MM.1S (cell line): ENCODE measurements around the gene ATP2B2.

Experiments used
- DNase-seq: peaks from one replicate; pipeline ENCODE4 v3.0.0-alpha.2; 2015
- H2AFZ ChIP-seq: fragments of 300-600 bp; sonication (generic); 2 replicates; pipeline ENCODE4 v1.6.0; 2016; ENCODE audit warnings: antibody characterized with exemption, low read length
- H3F3A ChIP-seq: fragments of 300-600 bp; sonication (generic); 2 replicates; pipeline ENCODE4 v1.6.1; 2016; ENCODE audit warnings: mild to moderate bottlenecking, antibody characterized with exemption, low read length, moderate library complexity, mixed read lengths; ENCODE audit not compliant: insufficient read depth
- H3K27ac ChIP-seq: fragments of 300-600 bp; sonication (generic); 2 replicates; pipeline ENCODE4 v1.5.1; 2016; ENCODE audit warnings: mild to moderate bottlenecking, low read length
- H3K27me3 ChIP-seq: fragments of 300-600 bp; sonication (generic); replicated peaks from 2 replicates; pipeline ENCODE4 v1.6.0; 2016; ENCODE audit warnings: low read length; ENCODE audit not compliant: insufficient read depth
- H3K36me3 ChIP-seq: fragments of 300-600 bp; sonication (generic); replicated peaks from 2 replicates; pipeline ENCODE4 v1.6.1; 2016; ENCODE audit warnings: mild to moderate bottlenecking, low read length, mixed read lengths; ENCODE audit not compliant: insufficient read depth
- H3K4me1 ChIP-seq: fragments of 300-600 bp; sonication (generic); 2 replicates; pipeline ENCODE4 v1.6.1; 2016; ENCODE audit warnings: low read length, mixed read lengths
- H3K4me2 ChIP-seq: fragments of 300-600 bp; sonication (generic); 2 replicates; pipeline ENCODE4 v1.6.0; 2016; ENCODE audit warnings: low read depth, low read length
- H3K4me3 ChIP-seq: fragments of 300-600 bp; sonication (generic); 2 replicates; pipeline ENCODE4 v1.5.1; 2016; ENCODE audit warnings: low read length, mixed read lengths
- H3K79me2 ChIP-seq: fragments of 300-600 bp; sonication (generic); 2 replicates; pipeline ENCODE4 v1.6.1; 2016; ENCODE audit warnings: mixed run types, low read length, mixed read lengths
- H3K9ac ChIP-seq: fragments of 300-600 bp; sonication (generic); 2 replicates; pipeline ENCODE4 v1.6.1; 2016; ENCODE audit warnings: low read length, mixed read lengths
- H3K9me2 ChIP-seq: fragments of 300-600 bp; sonication (generic); replicated peaks from 2 replicates; pipeline ENCODE4 v1.6.1; 2016; ENCODE audit warnings: mild to moderate bottlenecking, low read length, mixed read lengths; ENCODE audit not compliant: insufficient read depth
- H3K9me3 ChIP-seq: fragments of 300-600 bp; sonication (generic); replicated peaks from 2 replicates; pipeline ENCODE4 v1.6.1; 2016; ENCODE audit warnings: mild to moderate bottlenecking, low read length, mixed read lengths; ENCODE audit not compliant: insufficient read depth
- H4K20me1 ChIP-seq: fragments of 300-600 bp; sonication (generic); 2 replicates; pipeline ENCODE4 v1.6.1; 2016; ENCODE audit warnings: mild to moderate bottlenecking, low read length, moderate library complexity, mixed read lengths; ENCODE audit not compliant: insufficient read depth
- CTCF ChIP-seq: fragments of 300-600 bp; sonication (generic); IDR thresholded peaks from 2 replicates; pipeline ENCODE4 v1.5.1; 2016; ENCODE audit warnings: antibody characterized with exemption, low read length, mixed read lengths
- EZH2 ChIP-seq: fragments of 300-600 bp; sonication (generic); optimal IDR thresholded peaks from 2 replicates; pipeline ENCODE3; 2017; ENCODE audit warnings: low read depth, mild to moderate bottlenecking, antibody characterized with exemption, low read length, mixed read lengths
- EZH2phosphoT487 ChIP-seq: fragments of 300-600 bp; sonication (generic); IDR thresholded peaks from 2 replicates; pipeline ENCODE4 v1.6.1; 2018; ENCODE audit warnings: antibody characterized with exemption, low read length

ATP2B2 gene

GRCh38 chr3:10353160-10353559 is 152.2 kb downstream of the ATP2B2 start:
- no peaks in the 10 kb centered on the region for H3K4me1 ChIP-seq
- no peaks in the 10 kb centered on the region for H3K9me2 ChIP-seq
- H3K4me3 ChIP-seq, result no peak overlapping the region
- no peaks in the 10 kb centered on the region for H4K20me1 ChIP-seq
- no peaks in the 10 kb centered on the region for H3K9me3 ChIP-seq
- H3K27me3 ChIP-seq, result no peaks in the 10 kb centered on the region
- no peak for DNase-seq
- no peak for TF ChIP-seq EZH2phosphoT487
- no peak for TF ChIP-seq EZH2
- TF ChIP-seq CTCF, result no peak; the same call in 1 of the 2 replicates
- no peak overlapping the region for H3K9ac ChIP-seq
- H3K27ac ChIP-seq, result no peak overlapping the region
- no peak overlapping the region for H2AFZ ChIP-seq
- no peak overlapping the region for H3K4me2 ChIP-seq
- H3K36me3 ChIP-seq, result no peaks in the 10 kb centered on the region
- no peaks in the 10 kb centered on the region for H3K79me2 ChIP-seq
- H3F3A ChIP-seq, result no peaks in the 10 kb centered on the region

DNA sequence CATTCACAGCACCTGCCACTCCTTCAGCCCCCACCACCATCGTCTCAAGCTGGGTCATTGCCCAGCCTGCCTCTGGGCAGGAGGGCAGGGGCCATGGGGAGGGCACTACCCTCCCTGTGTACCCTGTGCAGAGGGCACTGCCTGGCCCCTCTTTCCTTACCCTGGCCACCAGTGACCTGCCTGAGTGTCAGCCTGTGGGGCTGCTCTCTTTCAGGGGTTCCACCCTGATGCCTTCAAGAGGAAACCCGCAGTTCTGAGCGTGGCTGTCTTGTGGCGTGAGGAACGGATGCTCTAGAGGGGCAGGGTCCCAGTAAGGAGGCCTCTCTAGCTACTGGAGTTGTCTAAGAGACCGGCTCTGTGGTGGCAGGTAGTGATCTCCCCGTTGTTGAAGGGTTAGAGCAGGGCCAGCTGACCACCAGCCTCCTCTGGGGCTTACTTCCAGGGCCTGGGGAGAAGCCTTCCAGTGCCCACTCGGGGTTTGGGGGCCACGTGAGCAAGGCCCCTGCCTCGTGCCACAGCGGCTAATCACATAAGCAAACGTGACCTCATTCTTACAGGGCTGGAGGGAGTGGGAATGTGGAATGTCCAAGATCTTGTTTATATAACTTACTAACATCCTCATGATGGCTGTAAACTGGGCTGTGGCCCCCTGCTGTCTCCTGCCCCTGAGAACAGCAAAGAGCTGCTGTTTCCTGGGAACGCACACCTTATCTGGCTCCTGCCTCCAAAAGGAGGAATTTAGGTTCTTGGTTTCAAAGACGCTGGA is 153.1 kb downstream of the ATP2B2 start:
- no peaks in the 10 kb centered on the region for H3K9me2 ChIP-seq
- no peak for DNase-seq
- no peaks in the 10 kb centered on the region for H3K4me1 ChIP-seq
- H3K4me3 ChIP-seq, result no peak overlapping the region
- H3K4me2 ChIP-seq, result no peak overlapping the region
- no peak overlapping the region for H3K27ac ChIP-seq
- H4K20me1 ChIP-seq, result no peaks in the 10 kb centered on the region
- TF ChIP-seq CTCF, result no peak
- TF ChIP-seq EZH2, result no peak
- TF ChIP-seq EZH2phosphoT487, result no peak
- H3K9me3 ChIP-seq, result no peaks in the 10 kb centered on the region
- H3K27me3 ChIP-seq, result no peaks in the 10 kb centered on the region
- H2AFZ ChIP-seq, result no peak overlapping the region
- no peak overlapping the region for H3K9ac ChIP-seq
- no peaks in the 10 kb centered on the region for H3F3A ChIP-seq
- H3K36me3 ChIP-seq, result no peaks in the 10 kb centered on the region
- no peaks in the 10 kb centered on the region for H3K79me2 ChIP-seq

DNA sequence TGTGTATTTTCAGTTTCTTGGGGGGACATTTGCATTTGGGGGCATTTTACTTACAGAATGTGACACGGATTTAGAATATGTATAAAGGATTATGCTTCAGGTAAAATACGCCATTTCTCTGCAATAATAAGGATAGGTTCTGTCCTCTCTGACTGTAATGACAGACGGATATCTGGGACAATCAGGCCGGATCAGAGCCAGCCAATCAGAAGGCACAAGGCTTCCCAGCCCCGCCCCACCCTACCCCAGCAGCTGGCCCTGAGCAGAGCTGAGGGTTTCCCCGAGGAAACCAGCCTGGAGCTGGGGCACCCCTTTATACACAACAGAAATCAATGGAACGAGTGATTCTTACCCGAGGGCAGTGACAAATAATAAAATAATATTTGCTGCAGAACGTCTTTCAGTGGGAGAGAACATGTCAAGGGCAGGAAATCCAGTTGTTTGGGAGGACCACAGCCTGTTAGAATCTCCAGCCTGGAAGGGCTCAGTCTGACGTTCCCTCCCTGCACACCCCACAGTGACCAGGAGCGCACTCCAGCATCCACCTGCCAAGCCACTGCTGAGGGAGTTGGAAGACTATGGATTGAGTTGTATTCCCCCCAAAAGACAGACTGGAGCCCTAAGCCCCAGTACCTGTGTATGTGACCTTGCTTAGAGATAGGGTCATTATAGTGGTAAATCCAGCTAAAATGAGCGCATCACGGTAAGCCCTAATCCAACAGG is 154.2 kb downstream of the ATP2B2 start:
- Histone ChIP-seq H3F3A (no peaks in the 10 kb centered on the region), H2AFZ (no peak overlapping the region), H3K4me1 (no peaks in the 10 kb centered on the region), H3K9ac (no peak overlapping the region), H3K9me2 (no peaks in the 10 kb centered on the region), H3K4me2 (no peak overlapping the region), H3K27ac (no peak overlapping the region), H3K36me3 (no peaks in the 10 kb centered on the region), H3K9me3 (no peaks in the 10 kb centered on the region), H3K27me3 (no peaks in the 10 kb centered on the region), H3K79me2 (no peaks in the 10 kb centered on the region), H4K20me1 (no peaks in the 10 kb centered on the region), H3K4me3 (no peak overlapping the region)
- no peak for TF ChIP-seq EZH2phosphoT487
- TF ChIP-seq EZH2, result no peak
- TF ChIP-seq CTCF, result no peak
- no peak for DNase-seq
